SK-N-SH treated with all-trans-retinoic acid at 6 μM for 48 hours (cell line): Measurements from ENCODE around the gene NCS1.

Experiments
- ATAC-seq: fragments of 200-7000 bp; cut with Tn5 transposase; 3 replicates; pipeline ENCODE4 v1.9.1; 2020; ENCODE audit warnings: mild to moderate bottlenecking, moderate library complexity
- ARNTL ChIP-seq: fragments of 450-650 bp; formaldehyde crosslinking; IDR thresholded peaks from 2 replicates; pipeline ENCODE4 v1.5.0; 2020; ENCODE audit warnings: low read depth, mild to moderate bottlenecking, moderate library complexity, borderline replicate concordance
- ESRRG ChIP-seq: fragments of 250-450 bp; sonication (Bioruptor Pico); IDR thresholded peaks from 2 replicates; pipeline ENCODE4 v1.6.1; 2021; ENCODE audit warnings: mild to moderate bottlenecking
- ISL1 ChIP-seq: fragments of 250-450 bp; sonication (Bioruptor Pico); IDR thresholded peaks from 2 replicates; pipeline ENCODE4 v2.1.2; 2022; ENCODE audit warnings: mild to moderate bottlenecking, moderate library complexity
- OSR1 ChIP-seq: fragments of 250-450 bp; sonication (Bioruptor Pico); IDR thresholded peaks from 2 replicates; pipeline ENCODE4 v1.8.0; 2022; ENCODE audit warnings: moderate library complexity, mild to moderate bottlenecking, inconsistent platforms
- PPARA ChIP-seq: fragments of 250-450 bp; sonication (Bioruptor Pico); IDR thresholded peaks from 2 replicates; pipeline ENCODE4 v1.5.0; 2020; ENCODE audit warnings: mild to moderate bottlenecking, borderline replicate concordance
- RARB ChIP-seq: fragments of 250-450 bp; sonication (Bioruptor Pico); IDR thresholded peaks from 2 replicates; pipeline ENCODE4 v1.8.0; 2021; ENCODE audit warnings: mild to moderate bottlenecking, moderate library complexity
- SNAI2 ChIP-seq: fragments of 250-450 bp; sonication (Bioruptor Pico); IDR thresholded peaks from 2 replicates; pipeline ENCODE4 v1.5.0; 2020; ENCODE audit warnings: mild to moderate bottlenecking, moderate library complexity
- TOX ChIP-seq: fragments of 250-450 bp; sonication (Bioruptor Pico); IDR thresholded peaks from 2 replicates; pipeline ENCODE4 v1.8.0; 2021; ENCODE audit warnings: mild to moderate bottlenecking, moderate library complexity, borderline replicate concordance
- ZFP3 ChIP-seq: fragments of 250-450 bp; sonication (Bioruptor Pico); IDR thresholded peaks from 2 replicates; pipeline ENCODE4 v1.5.0; 2020; ENCODE audit warnings: mild to moderate bottlenecking, moderate library complexity
- ZFP30 ChIP-seq: fragments of 450-650 bp; formaldehyde crosslinking; IDR thresholded peaks from 2 replicates; pipeline ENCODE4 v1.5.0; 2022; ENCODE audit warnings: mild to moderate bottlenecking, moderate library complexity
- ZNF565 ChIP-seq: fragments of 450-650 bp; formaldehyde crosslinking; conservative IDR thresholded peaks from 2 replicates; pipeline ENCODE4 v1.5.0; 2020; ENCODE audit warnings: low read depth, mild to moderate bottlenecking, moderate library complexity
- ZNF70 ChIP-seq: fragments of 450-650 bp; formaldehyde crosslinking; IDR thresholded peaks from 2 replicates; pipeline ENCODE4 v1.5.0; 2020; ENCODE audit warnings: mild to moderate bottlenecking, moderate library complexity
- ZNF8 ChIP-seq: fragments of 450-650 bp; formaldehyde crosslinking; IDR thresholded peaks from 2 replicates; pipeline ENCODE4 v1.5.0; 2020; ENCODE audit warnings: mild to moderate bottlenecking, moderate library complexity
- TF ChIP-seq, protein P1 (sequence below): fragments of 250-450 bp; sonication (Bioruptor Pico); IDR thresholded peaks from 2 replicates; pipeline ENCODE4 v1.5.1; 2020; ENCODE audit warnings: low read depth, mild to moderate bottlenecking, moderate library complexity
- TF ChIP-seq, protein P2 (sequence below): fragments of 250-450 bp; sonication (Bioruptor Pico); IDR thresholded peaks from 2 replicates; pipeline ENCODE4 v1.5.1; 2021; ENCODE audit warnings: mild to moderate bottlenecking, moderate library complexity
- TF ChIP-seq, protein P3 (sequence below): fragments of 250-450 bp; sonication (Bioruptor Pico); IDR thresholded peaks from 2 replicates; pipeline ENCODE4 v1.5.0; 2020; ENCODE audit warnings: mild to moderate bottlenecking, moderate library complexity
- TF ChIP-seq, protein P4 (sequence below): fragments of 250-450 bp; sonication (Bioruptor Pico); IDR thresholded peaks from 2 replicates; pipeline ENCODE4 v1.8.0; 2020; ENCODE audit warnings: mild to moderate bottlenecking, moderate library complexity, borderline replicate concordance
- TF ChIP-seq, protein P5 (sequence below): fragments of 250-450 bp; sonication (Bioruptor Pico); IDR thresholded peaks from 2 replicates; pipeline ENCODE4 v1.8.0; 2021; ENCODE audit warnings: low read depth, mild to moderate bottlenecking, moderate library complexity, borderline replicate concordance

The NCS1 gene

DNA sequence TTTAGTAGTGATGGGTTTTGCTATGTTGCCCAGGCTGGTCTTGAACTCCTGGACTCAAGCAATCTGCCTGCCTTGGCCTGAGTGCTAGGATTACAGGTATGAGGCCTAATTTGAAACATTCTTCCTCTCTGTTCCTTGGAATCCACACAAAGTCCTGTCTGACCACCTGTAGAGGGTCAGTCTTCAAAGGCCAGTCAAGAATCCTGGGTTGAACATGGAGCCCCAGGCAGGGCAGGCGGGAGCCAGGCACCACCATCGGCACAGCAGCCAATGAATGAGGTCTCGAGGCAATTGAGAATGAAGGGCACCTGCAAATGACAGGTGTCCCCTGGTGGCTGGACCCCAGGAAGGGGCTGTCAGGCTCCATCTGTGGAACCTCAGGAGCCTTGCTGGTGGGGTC lies 17.4 kb upstream of the NCS1 start:
- TF ChIP-seq SNAI2: no peak
- TF ChIP-seq ZNF70 (CRISPR knock-in tag): no peak
- no peak for TF ChIP-seq ZFP3 (CRISPR knock-in tag)
- no peak for TF ChIP-seq ARNTL (CRISPR knock-in tag)
- no peak for TF ChIP-seq ZNF8
- no peak for TF ChIP-seq ZNF565
- no peak for TF ChIP-seq PPARA (CRISPR knock-in tag)
- TF ChIP-seq ZFP30: no peak
- no peak for TF ChIP-seq ISL1
- no peak for TF ChIP-seq TOX (CRISPR knock-in tag)
- no peak for TF ChIP-seq OSR1
- TF ChIP-seq RARB (CRISPR knock-in tag): no peak
- TF ChIP-seq, protein P1, sequence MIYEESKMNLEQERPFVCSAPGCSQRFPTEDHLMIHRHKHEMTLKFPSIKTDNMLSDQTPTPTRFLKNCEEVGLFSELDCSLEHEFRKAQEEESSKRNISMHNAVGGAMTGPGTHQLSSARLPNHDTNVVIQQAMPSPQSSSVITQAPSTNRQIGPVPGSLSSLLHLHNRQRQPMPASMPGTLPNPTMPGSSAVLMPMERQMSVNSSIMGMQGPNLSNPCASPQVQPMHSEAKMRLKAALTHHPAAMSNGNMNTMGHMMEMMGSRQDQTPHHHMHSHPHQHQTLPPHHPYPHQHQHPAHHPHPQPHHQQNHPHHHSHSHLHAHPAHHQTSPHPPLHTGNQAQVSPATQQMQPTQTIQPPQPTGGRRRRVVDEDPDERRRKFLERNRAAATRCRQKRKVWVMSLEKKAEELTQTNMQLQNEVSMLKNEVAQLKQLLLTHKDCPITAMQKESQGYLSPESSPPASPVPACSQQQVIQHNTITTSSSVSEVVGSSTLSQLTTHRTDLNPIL (CRISPR knock-in tag): no peak
- TF ChIP-seq, protein P2, sequence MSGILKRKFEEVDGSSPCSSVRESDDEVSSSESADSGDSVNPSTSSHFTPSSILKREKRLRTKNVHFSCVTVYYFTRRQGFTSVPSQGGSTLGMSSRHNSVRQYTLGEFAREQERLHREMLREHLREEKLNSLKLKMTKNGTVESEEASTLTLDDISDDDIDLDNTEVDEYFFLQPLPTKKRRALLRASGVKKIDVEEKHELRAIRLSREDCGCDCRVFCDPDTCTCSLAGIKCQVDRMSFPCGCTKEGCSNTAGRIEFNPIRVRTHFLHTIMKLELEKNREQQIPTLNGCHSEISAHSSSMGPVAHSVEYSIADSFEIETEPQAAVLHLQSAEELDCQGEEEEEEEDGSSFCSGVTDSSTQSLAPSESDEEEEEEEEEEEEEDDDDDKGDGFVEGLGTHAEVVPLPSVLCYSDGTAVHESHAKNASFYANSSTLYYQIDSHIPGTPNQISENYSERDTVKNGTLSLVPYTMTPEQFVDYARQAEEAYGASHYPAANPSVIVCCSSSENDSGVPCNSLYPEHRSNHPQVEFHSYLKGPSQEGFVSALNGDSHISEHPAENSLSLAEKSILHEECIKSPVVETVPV (CRISPR knock-in tag): no peak

DNA sequence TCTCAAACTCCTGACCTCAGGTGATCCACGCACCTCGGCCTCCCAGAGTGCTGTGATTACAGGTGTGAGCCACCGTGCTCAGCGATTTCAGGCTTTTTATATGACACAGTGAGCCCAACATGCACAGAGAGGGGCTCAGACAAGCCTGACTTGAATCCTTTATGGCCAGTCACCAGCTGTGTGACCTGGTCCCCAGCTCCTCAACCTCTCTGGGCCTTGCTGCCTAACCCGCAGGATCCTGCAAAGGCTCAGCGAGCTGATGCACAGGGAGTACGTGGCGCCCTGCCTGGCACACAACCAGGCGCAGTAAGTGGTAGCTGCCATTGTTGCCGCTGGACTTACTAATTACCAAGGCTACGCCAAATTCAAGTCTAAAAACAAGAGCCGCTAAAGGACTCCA lies 16.6 kb upstream of the NCS1 start:
- ATAC-seq: no peak
- TF ChIP-seq SNAI2 (no peak), OSR1 (no peak), ZNF8 (no peak), RARB (CRISPR knock-in tag) (no peak)
- TF ChIP-seq, protein P2 (CRISPR knock-in tag): no peak

More for the DNA sequence above, 17.4 kb upstream of the NCS1 start:
- ATAC-seq: no peak

DNA sequence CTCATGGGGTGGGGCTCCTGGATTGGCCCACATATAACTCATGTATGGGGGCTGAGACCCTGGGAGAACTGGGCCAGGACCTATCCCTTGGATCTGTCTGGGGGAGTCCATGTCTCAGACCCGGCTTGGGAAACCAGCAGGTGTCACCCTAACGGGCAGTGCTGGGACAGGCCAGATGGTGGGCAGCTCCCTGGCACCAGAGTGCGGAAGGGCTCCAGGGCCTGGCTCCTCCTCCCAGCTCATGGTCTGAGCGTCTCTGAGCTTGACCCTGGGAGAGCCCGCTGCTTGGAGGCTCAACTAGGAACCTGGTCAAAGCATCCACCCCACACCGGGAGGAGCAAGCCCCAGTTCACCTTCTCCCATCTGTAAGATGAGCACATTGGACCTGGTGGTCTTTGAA lies 15.5 kb upstream of the NCS1 start:
- TF ChIP-seq PPARA (CRISPR knock-in tag) (no peak), RARB (CRISPR knock-in tag) (no peak), ESRRG (no peak)
- TF ChIP-seq, protein P3, sequence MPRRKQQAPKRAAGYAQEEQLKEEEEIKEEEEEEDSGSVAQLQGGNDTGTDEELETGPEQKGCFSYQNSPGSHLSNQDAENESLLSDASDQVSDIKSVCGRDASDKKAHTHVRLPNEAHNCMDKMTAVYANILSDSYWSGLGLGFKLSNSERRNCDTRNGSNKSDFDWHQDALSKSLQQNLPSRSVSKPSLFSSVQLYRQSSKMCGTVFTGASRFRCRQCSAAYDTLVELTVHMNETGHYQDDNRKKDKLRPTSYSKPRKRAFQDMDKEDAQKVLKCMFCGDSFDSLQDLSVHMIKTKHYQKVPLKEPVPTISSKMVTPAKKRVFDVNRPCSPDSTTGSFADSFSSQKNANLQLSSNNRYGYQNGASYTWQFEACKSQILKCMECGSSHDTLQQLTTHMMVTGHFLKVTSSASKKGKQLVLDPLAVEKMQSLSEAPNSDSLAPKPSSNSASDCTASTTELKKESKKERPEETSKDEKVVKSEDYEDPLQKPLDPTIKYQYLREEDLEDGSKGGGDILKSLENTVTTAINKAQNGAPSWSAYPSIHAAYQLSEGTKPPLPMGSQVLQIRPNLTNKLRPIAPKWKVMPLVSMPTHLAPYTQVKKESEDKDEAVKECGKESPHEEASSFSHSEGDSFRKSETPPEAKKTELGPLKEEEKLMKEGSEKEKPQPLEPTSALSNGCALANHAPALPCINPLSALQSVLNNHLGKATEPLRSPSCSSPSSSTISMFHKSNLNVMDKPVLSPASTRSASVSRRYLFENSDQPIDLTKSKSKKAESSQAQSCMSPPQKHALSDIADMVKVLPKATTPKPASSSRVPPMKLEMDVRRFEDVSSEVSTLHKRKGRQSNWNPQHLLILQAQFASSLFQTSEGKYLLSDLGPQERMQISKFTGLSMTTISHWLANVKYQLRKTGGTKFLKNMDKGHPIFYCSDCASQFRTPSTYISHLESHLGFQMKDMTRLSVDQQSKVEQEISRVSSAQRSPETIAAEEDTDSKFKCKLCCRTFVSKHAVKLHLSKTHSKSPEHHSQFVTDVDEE: no peak
- ATAC-seq: peak; percentile 84

DNA sequence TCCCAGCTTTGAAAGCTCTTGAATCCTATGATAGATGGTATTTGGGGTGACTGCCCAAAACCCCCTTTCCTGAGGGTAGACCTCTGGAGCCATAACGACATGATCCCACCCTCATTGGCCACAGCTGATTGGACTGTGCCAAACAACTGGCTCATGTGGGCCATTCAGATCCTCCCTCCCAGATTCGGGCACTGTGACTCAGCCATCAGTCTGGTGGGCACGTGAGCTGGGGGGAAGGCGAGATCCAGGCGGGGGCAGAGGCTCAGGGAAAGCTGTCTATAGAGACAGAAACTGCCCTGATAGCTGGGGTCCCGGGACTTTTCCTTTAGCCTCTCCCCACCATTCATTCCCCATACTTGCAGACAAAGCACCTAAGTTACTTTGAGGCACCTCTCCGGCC lies 15.1 kb upstream of the NCS1 start:
- peak; percentile 21; the same call in 1 of the 3 replicates for ATAC-seq
- no peak for TF ChIP-seq PPARA (CRISPR knock-in tag)
- TF ChIP-seq, protein P4, sequence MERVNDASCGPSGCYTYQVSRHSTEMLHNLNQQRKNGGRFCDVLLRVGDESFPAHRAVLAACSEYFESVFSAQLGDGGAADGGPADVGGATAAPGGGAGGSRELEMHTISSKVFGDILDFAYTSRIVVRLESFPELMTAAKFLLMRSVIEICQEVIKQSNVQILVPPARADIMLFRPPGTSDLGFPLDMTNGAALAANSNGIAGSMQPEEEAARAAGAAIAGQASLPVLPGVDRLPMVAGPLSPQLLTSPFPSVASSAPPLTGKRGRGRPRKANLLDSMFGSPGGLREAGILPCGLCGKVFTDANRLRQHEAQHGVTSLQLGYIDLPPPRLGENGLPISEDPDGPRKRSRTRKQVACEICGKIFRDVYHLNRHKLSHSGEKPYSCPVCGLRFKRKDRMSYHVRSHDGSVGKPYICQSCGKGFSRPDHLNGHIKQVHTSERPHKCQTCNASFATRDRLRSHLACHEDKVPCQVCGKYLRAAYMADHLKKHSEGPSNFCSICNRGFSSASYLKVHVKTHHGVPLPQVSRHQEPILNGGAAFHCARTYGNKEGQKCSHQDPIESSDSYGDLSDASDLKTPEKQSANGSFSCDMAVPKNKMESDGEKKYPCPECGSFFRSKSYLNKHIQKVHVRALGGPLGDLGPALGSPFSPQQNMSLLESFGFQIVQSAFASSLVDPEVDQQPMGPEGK (CRISPR knock-in tag): no peak
- TF ChIP-seq ESRRG: no peak
- no peak for TF ChIP-seq RARB (CRISPR knock-in tag)
- no peak for TF ChIP-seq SNAI2
- TF ChIP-seq, protein P3: no peak
- TF ChIP-seq ZFP3 (CRISPR knock-in tag): no peak
- TF ChIP-seq, protein P5, sequence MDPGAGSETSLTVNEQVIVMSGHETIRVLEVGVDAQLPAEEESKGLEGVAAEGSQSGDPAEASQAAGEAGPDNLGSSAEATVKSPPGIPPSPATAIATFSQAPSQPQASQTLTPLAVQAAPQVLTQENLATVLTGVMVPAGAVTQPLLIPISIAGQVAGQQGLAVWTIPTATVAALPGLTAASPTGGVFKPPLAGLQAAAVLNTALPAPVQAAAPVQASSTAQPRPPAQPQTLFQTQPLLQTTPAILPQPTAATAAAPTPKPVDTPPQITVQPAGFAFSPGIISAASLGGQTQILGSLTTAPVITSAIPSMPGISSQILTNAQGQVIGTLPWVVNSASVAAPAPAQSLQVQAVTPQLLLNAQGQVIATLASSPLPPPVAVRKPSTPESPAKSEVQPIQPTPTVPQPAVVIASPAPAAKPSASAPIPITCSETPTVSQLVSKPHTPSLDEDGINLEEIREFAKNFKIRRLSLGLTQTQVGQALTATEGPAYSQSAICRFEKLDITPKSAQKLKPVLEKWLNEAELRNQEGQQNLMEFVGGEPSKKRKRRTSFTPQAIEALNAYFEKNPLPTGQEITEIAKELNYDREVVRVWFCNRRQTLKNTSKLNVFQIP (CRISPR knock-in tag): no peak
- TF ChIP-seq ISL1: no peak
- no peak for TF ChIP-seq ZNF565
